Spleen (tissue), 11 donors: Measurements from ENCODE around the gene LRRC23. TPM values are rescaled to one million over a fixed set of nuclear protein-coding genes. Genes with fewer than 3 reads are reported as not detected.

Source experiments
- DNase-seq: peaks from one replicate; pipeline ENCODE4 v3.0.0-alpha.2; 2020
- H3K27ac ChIP-seq, 8 donors: fragments of 200-600 bp; sonication (generic) in 7 of 8; 1 replicate in 4 of 8; 2 replicates in 4 of 8; pipeline versions ENCODE4 v1.5.0 to v1.8.0; 2016 to 2021; ENCODE audit warnings: inconsistent platforms in 4 of 8, mild to moderate bottlenecking in 4 of 8, moderate library complexity in 1 of 8
- H3K27me3 ChIP-seq, 7 donors: fragments of 200-600 bp; sonication (generic) in 6 of 7; replicated peaks in 1 of 7; 1 replicate in 4 of 7; 2 replicates in 3 of 7; pipeline versions ENCODE4 v1.5.0 to v1.8.0; 2016 to 2021; ENCODE audit warnings: inconsistent platforms in 3 of 7, mild to moderate bottlenecking in 1 of 7
- H3K36me3 ChIP-seq, 6 donors: fragments of 200-600 bp; sonication (generic) in 5 of 6; 1 replicate in 4 of 6; 2 replicates in 2 of 6; pipeline versions ENCODE4 v1.5.0 to v1.8.0; 2016 to 2021; ENCODE audit warnings: inconsistent platforms in 2 of 6
- H3K4me1 ChIP-seq, 6 donors: fragments of 200-600 bp; sonication (generic) in 5 of 6; 1 replicate in 3 of 6; 2 replicates in 3 of 6; pipeline versions ENCODE4 v1.5.0 to v1.8.0; 2016 to 2021; ENCODE audit warnings: inconsistent platforms in 3 of 6
- H3K4me3 ChIP-seq, 8 donors: fragments of 200-600 bp; sonication (generic) in 7 of 8; 1 replicate in 4 of 8; 2 replicates in 4 of 8; pipeline versions ENCODE4 v1.5.0 to v1.8.0; 2016 to 2021; ENCODE audit warnings: inconsistent platforms in 4 of 8, mild to moderate bottlenecking in 4 of 8, moderate library complexity in 2 of 8
- H3K9me3 ChIP-seq, 8 donors: fragments of 200-600 bp; sonication (generic) in 7 of 8; 1 replicate in 4 of 8; 2 replicates in 4 of 8; pipeline versions ENCODE4 v1.5.0 to v1.8.0; 2016 to 2021; ENCODE audit warnings: inconsistent platforms in 4 of 8
- POLR2A ChIP-seq, 3 donors: fragments of 450-650 bp; IDR thresholded peaks; one replicate each; pipeline ENCODE4 v1.5.1; 2017; ENCODE audit warnings: antibody characterized with exemption in 3 of 3, mild to moderate bottlenecking in 1 of 3
- POLR2AphosphoS5 ChIP-seq, 3 donors: sonication (generic); formaldehyde crosslinking; IDR thresholded peaks; one replicate each; pipeline ENCODE4 v1.5.1; 2017; ENCODE audit warnings: antibody characterized with exemption in 3 of 3
- WGBS, 5 donors: extraction: QIAGEN DNeasy Blood & Tissue Kit in 3 of 5; methylation state at CpG; one replicate each; pipeline versions ENCODE4 v1.1.5 to v1.1.7; 2013 to 2018; 5-methylcytosine and 5-hydroxymethylcytosine counted together
- intact Hi-C: fragments of 100-400 bp; cut with DNase I; formaldehyde crosslinking; loops from one replicate; pipeline ENCODE4 v1.15.0; 2023; ENCODE audit warnings: low total_unique reads
- polyA plus RNA-seq, 3 donors: library from polyadenylated mRNA; stranded (reverse); fragments of 200-250 nt; gene quantifications; one replicate each; pipeline ENCODE4 v1.2.1, GENCODE V29; 2013
- total RNA-seq, 7 donors: library from RNA; depleted of rRNA in 3 of 7; stranded (reverse); fragments of >200 nt in 3 of 7; fragmentation: NEBNext Ultra II Directional in 4 of 7; extraction: Animal tissue kit (Norgen Biotek cat#: 25700) in 4 of 7; gene quantifications; one replicate each; pipeline versions ENCODE4 v1.1.0 to v1.2.1, GENCODE V29; 2016 to 2021
- TF ChIP-seq, protein P1 (sequence below), 11 experiments: fragments of 200-600 bp in 7 of 11; fragments of 450-650 bp in 4 of 11; sonication (generic) in 4 of 11; IDR thresholded peaks in 8 of 11; conservative IDR thresholded peaks in 3 of 11; 1 replicate in 7 of 11; 2 replicates in 4 of 11; pipeline versions ENCODE4 v1.4.0 to v1.8.0; 2016 to 2021; ENCODE audit warnings: antibody characterized with exemption in 11 of 11, inconsistent platforms in 4 of 11, mild to moderate bottlenecking in 1 of 11
- donor health status: healthy with polysubstance abuse.
- donor health status: DM: no; HTN: no; CAD: no; lungs with moderate emphysema.
- donor health status: DM: no; HTN: no; CAD: no.
- donor health status: Bipolar disorder and iron deficiency.
- donor health status: healthy.
- donor health status: DM: no; HTN: no; CAD: no.
- donor health status: DM: yes; HTN: yes; CAD: no.

The LRRC23 gene
- total and polyA plus RNA-seq, 10 donors: 3.1 to 10.1 (median 6.4) TPM

GRCh38 chr12:6960593-6961277, 56.1 kb downstream of the LRRC23 start:
- DNase-seq: peak; percentile 85
- Histone ChIP-seq H3K27ac (peak overlapping the region; percentile 80 to 99 (median 93)), H3K27me3 (no peaks in the 10 kb centered on the region), H3K9me3 (no peaks in the 10 kb centered on the region), H3K4me1 (peaks cover 73 to 100% (median 90%) of the 10 kb centered on the region in 6 donors), H3K36me3 (peaks cover 0 to 68% (median 51%) of the 10 kb centered on the region in 6 donors), H3K4me3 (peak overlapping the region in 3 of 8 donors; percentile 17 to 97 (median 30))
- intact Hi-C loops: loop anchor here (10.0 kb wide), 1 partner anchor 96 kb away; the partner anchor contains the start of gene TPI1
- WGBS, 5 donors: 61 to 70% (median 64%) methylated on average over 13 of the region's 13 CpGs
- TF ChIP-seq POLR2AphosphoS5 (IDR thresholded peaks at IDR 0.05) (peak in 2 of 3 donors; percentile 53 to 76), POLR2A (IDR thresholded peaks at IDR 0.05) (no peak)
- TF ChIP-seq, protein P1, sequence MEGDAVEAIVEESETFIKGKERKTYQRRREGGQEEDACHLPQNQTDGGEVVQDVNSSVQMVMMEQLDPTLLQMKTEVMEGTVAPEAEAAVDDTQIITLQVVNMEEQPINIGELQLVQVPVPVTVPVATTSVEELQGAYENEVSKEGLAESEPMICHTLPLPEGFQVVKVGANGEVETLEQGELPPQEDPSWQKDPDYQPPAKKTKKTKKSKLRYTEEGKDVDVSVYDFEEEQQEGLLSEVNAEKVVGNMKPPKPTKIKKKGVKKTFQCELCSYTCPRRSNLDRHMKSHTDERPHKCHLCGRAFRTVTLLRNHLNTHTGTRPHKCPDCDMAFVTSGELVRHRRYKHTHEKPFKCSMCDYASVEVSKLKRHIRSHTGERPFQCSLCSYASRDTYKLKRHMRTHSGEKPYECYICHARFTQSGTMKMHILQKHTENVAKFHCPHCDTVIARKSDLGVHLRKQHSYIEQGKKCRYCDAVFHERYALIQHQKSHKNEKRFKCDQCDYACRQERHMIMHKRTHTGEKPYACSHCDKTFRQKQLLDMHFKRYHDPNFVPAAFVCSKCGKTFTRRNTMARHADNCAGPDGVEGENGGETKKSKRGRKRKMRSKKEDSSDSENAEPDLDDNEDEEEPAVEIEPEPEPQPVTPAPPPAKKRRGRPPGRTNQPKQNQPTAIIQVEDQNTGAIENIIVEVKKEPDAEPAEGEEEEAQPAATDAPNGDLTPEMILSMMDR (IDR thresholded peaks at IDR 0.05 in 8 of 11, conservative IDR thresholded peaks at IDR 0.05 in 3 of 11): peak in 6 of 11 experiments; percentile 12 to 55 (median 28)

DNA sequence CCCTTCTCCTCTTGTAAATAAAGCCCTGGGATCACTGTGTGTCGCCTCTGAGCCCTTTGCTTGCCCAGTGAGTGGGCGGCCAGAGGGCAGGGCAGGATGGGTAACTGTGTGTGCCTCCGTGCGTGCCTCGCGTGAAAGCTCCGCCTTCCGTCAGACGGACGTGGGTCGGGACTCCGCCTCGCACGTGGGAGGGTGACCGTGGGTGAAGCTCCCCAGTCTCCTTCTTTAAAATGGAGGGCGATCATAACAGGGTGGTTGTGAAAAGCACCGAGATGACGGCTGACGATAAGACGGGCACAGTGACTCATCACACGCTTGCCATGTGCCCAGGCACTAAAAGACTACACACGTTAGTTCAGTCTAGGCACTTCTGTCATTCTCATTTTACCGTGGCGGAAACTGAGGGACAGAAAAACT, 56.7 kb downstream of the LRRC23 start:
- Histone ChIP-seq H3K27ac (peak overlapping the region; percentile 80 to 99 (median 93)), H3K4me1 (peaks cover 68 to 96% (median 84%) of the 10 kb centered on the region in 6 donors), H3K27me3 (no peaks in the 10 kb centered on the region), H3K36me3 (peaks cover 0 to 68% (median 51%) of the 10 kb centered on the region in 6 donors), H3K9me3 (no peaks in the 10 kb centered on the region), H3K4me3 (peak overlapping the region in 2 of 8 donors; percentile 17 to 97)
- WGBS, 5 donors: 19 to 31% (median 23%) methylated on average over 23 to 24 of the region's 24 CpGs
- TF ChIP-seq POLR2A (IDR thresholded peaks at IDR 0.05) (no peak), POLR2AphosphoS5 (IDR thresholded peaks at IDR 0.05) (peak; percentile 71 to 87 (median 76))
- TF ChIP-seq, protein P1 (IDR thresholded peaks at IDR 0.05 in 8 of 11, conservative IDR thresholded peaks at IDR 0.05 in 3 of 11): no peak
- intact Hi-C loops: loop anchor here (10.0 kb wide), 1 partner anchor 96 kb away; the partner anchor contains the start of gene TPI1
- peak; percentile 95 for DNase-seq

DNA sequence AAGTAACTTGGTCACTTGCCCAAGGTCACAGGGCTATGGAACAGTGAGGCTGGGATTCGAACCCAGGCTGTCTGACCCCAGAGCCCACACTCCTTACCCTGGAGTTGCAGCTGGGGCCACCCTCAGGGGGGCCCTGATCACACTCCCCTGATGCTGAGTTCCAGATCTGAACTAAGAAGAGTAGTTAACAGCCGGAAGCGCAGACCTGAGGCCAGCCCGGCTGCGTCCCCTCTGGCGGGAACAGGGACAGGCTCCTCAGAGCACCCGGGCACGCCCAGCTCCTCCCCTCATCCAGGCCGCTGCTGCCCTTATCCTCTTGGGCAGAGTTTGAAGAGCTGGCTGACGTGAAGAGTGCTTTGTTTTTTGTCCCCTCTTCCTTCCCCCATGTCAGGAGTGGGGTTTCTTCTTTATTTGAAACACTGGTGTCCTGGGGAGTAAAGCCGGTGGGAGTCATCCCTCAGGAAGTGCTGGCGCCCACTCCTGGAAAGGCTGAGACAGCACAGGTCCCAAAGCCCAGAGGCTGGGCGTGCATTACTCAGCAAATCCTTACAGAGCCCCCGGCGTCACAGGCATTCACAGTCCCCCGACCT, 57.2 kb downstream of the LRRC23 start:
- Histone ChIP-seq H3K27ac (peak overlapping the region; percentile 80 to 99 (median 93)), H3K9me3 (no peaks in the 10 kb centered on the region), H3K27me3 (no peaks in the 10 kb centered on the region), H3K4me3 (peak overlapping the region in 2 of 8 donors; percentile 17 to 97), H3K36me3 (peaks cover 0 to 68% (median 51%) of the 10 kb centered on the region in 6 donors), H3K4me1 (peaks cover 63 to 91% (median 79%) of the 10 kb centered on the region in 6 donors)
- WGBS, 5 donors: 9 to 28% (median 15%) methylated on average over 16 of the region's 16 CpGs
- intact Hi-C loops: loop anchor here (10.0 kb wide), 1 partner anchor 97 kb away; the partner anchor contains the start of gene TPI1
- DNase-seq: peak; percentile 91
- TF ChIP-seq POLR2AphosphoS5 (IDR thresholded peaks at IDR 0.05): peak; percentile 37 to 62 (median 48)
- TF ChIP-seq, protein P1 (IDR thresholded peaks at IDR 0.05 in 8 of 11, conservative IDR thresholded peaks at IDR 0.05 in 3 of 11): peak in 8 of 11 experiments; percentile 13 to 56 (median 34)
- no peak for TF ChIP-seq POLR2A (IDR thresholded peaks at IDR 0.05)
